Endothelial cell (in vitro differentiated cells): ENCODE measurements around the gene SOX6. TPM values are rescaled to one million over a fixed set of nuclear protein-coding genes. Genes with fewer than 3 reads are reported as not detected.

Experiments
- DNase-seq: peaks from one replicate; pipeline ENCODE4 v3.0.0; 2021; ENCODE audit warnings: low spot score
- H3K27ac Mint-ChIP-seq: one replicate; pipeline ENCODE4 v1.8.0; 2021; ENCODE audit warnings: mixed read lengths, inconsistent platforms; ENCODE audit not compliant: unreplicated experiment
- H3K27me3 Mint-ChIP-seq: one replicate; pipeline ENCODE4 v1.8.0; 2021; ENCODE audit warnings: mild to moderate bottlenecking, moderate library complexity, mixed read lengths, inconsistent platforms; ENCODE audit not compliant: unreplicated experiment
- H3K36me3 Mint-ChIP-seq: one replicate; pipeline ENCODE4 v1.8.0; 2021; ENCODE audit warnings: mild to moderate bottlenecking, low read depth, mixed read lengths, inconsistent platforms; ENCODE audit not compliant: unreplicated experiment
- H3K4me1 Mint-ChIP-seq: one replicate; pipeline ENCODE4 v1.8.0; 2021; ENCODE audit warnings: mild to moderate bottlenecking, mixed read lengths, inconsistent platforms; ENCODE audit not compliant: unreplicated experiment
- H3K4me3 Mint-ChIP-seq: one replicate; pipeline ENCODE4 v1.8.0; 2021; ENCODE audit warnings: mild to moderate bottlenecking, mixed read lengths, inconsistent platforms; ENCODE audit not compliant: unreplicated experiment
- H3K9me3 Mint-ChIP-seq: one replicate; pipeline ENCODE4 v1.8.0; 2021; ENCODE audit warnings: mixed read lengths, inconsistent platforms; ENCODE audit not compliant: unreplicated experiment
- total RNA-seq: library from RNA; stranded (reverse); fragmentation: NEBNext Ultra II Directional; extraction: Animal tissue kit (Norgen Biotek cat#: 25700); gene quantifications from one replicate; pipeline ENCODE4 v1.2.1, GENCODE V29; 2021; ENCODE audit not compliant: unreplicated experiment
- TF ChIP-seq, protein P1 (sequence below): fragments of 200-600 bp; sonication (generic); IDR thresholded peaks from one replicate; pipeline ENCODE4 v1.5.0; 2021; ENCODE audit warnings: antibody characterized with exemption; ENCODE audit not compliant: unreplicated experiment

The SOX6 gene
- total RNA-seq, 1 donor from 2014 or later, result 21.0 TPM

DNA sequence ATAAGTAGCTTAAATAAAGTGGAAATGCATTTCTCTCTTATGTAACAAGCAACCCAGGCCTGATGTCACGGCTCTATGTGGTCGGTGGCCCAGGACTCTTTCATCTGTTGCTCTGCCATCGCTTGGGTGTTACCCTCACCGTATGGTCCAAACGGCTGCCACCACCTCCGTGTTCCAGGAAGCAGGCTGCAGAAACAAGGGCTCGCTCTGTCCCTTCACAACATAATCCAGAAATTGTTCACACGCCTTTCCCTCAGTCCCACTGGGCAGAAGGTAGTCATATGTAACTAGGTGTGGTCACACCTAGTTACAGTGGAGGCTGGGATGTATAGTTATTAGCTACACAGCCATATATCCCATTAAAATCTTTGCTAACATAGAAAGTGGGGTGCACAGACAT, 421.0 kb downstream of the SOX6 start:
- TF ChIP-seq, protein P1, sequence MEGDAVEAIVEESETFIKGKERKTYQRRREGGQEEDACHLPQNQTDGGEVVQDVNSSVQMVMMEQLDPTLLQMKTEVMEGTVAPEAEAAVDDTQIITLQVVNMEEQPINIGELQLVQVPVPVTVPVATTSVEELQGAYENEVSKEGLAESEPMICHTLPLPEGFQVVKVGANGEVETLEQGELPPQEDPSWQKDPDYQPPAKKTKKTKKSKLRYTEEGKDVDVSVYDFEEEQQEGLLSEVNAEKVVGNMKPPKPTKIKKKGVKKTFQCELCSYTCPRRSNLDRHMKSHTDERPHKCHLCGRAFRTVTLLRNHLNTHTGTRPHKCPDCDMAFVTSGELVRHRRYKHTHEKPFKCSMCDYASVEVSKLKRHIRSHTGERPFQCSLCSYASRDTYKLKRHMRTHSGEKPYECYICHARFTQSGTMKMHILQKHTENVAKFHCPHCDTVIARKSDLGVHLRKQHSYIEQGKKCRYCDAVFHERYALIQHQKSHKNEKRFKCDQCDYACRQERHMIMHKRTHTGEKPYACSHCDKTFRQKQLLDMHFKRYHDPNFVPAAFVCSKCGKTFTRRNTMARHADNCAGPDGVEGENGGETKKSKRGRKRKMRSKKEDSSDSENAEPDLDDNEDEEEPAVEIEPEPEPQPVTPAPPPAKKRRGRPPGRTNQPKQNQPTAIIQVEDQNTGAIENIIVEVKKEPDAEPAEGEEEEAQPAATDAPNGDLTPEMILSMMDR, result no peak
- DNase-seq, result no peak

DNA sequence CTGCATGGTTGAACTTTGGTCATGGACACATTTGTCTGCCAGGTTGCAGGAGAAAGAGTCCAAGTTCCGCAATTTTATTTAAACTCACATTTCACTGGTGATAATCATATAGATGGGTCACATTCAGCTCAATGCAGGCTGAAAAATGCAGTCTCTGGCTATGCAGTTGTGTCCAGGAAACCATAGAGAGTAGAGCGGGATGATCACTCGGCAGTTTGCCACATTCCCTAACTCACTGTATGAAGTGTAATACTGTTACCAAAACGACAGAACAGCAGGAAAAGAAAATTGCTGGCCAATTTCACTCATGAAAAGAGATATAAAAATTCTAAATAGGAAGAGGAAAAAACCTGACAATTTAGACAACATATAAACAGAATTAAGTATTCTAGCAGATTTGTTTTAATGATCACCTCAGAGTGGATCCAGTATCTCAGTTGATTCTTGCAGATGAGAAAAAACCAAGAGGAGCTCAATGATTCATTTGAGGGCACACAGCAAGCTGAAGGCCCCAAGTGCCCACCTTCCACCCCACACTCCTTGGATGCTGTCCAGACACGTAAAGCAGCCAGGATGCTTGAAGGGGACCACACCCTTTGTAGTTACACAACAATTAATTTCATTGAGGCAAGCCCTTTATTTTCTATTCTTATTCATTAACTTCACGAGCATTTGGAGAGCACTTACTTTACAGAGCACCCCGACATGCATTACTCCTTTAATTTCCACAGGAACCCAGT, 422.3 kb downstream of the SOX6 start:
- peaks cover 2% of the 10 kb centered on the region for H3K27me3 Mint-ChIP-seq
- H3K36me3 Mint-ChIP-seq, result no peaks in the 10 kb centered on the region
- no peak for DNase-seq
- no peak overlapping the region for H3K27ac Mint-ChIP-seq
- no peaks in the 10 kb centered on the region for H3K9me3 Mint-ChIP-seq
- H3K4me1 Mint-ChIP-seq, result no peaks in the 10 kb centered on the region
- H3K4me3 Mint-ChIP-seq, result no peak overlapping the region
- TF ChIP-seq, protein P1, result no peak

More for the DNA sequence above, 421.0 kb downstream of the SOX6 start:
- H3K4me1 Mint-ChIP-seq, result no peaks in the 10 kb centered on the region
- H3K4me3 Mint-ChIP-seq, result no peak overlapping the region
- H3K27ac Mint-ChIP-seq, result no peak overlapping the region
- no peaks in the 10 kb centered on the region for H3K36me3 Mint-ChIP-seq
- peaks cover 2% of the 10 kb centered on the region for H3K27me3 Mint-ChIP-seq
- H3K9me3 Mint-ChIP-seq, result no peaks in the 10 kb centered on the region

DNA sequence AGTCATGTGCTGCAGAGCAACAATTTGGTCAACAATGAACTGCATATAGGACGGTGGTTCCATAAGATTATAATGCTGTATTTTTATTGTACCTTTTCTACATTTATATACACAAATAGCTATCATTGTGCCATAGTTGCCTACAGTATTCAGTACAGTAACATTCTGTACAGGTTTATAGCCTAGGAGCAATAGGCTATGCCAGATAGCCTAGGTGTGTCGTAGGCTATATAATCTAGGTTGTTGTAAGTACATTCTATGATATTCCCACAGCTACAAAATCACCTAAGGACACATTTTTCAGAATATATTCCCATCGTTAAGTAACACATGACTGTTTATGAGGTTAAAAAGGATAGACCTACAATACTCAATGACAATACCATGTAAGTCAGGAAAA, 423.9 kb downstream of the SOX6 start:
- TF ChIP-seq, protein P1, result no peak
- no peak overlapping the region for H3K27ac Mint-ChIP-seq
- peaks cover 4% of the 10 kb centered on the region for H3K4me1 Mint-ChIP-seq
- H3K9me3 Mint-ChIP-seq, result no peaks in the 10 kb centered on the region
- H3K36me3 Mint-ChIP-seq, result no peaks in the 10 kb centered on the region
- no peak overlapping the region for H3K4me3 Mint-ChIP-seq
- no peak for DNase-seq
- H3K27me3 Mint-ChIP-seq, result peaks cover 2% of the 10 kb centered on the region

DNA sequence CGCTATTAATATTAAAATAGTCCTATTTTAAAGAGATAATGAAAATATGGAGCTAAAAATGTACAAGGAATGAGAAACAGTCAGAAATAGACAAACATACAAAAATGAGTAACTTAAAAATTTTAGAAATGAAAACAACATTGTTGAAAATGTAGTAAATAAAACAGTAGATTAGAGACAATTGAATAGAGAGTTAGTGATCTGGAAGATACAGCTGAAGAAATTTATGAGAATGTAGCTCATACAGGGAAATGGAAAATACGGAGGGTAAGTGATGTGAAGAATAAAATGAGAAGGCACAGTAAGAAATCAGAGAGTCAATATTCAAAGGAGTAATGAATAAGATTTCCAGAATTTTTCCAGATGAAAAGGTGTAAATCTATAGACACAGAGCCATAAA, 424.8 kb downstream of the SOX6 start:
- Mint-ChIP-seq H3K27ac (no peak overlapping the region), H3K4me1 (peaks cover 4% of the 10 kb centered on the region), H3K4me3 (no peak overlapping the region), H3K9me3 (no peaks in the 10 kb centered on the region), H3K27me3 (peaks cover 2% of the 10 kb centered on the region), H3K36me3 (no peaks in the 10 kb centered on the region)
- no peak for DNase-seq
- TF ChIP-seq, protein P1, result no peak

DNA sequence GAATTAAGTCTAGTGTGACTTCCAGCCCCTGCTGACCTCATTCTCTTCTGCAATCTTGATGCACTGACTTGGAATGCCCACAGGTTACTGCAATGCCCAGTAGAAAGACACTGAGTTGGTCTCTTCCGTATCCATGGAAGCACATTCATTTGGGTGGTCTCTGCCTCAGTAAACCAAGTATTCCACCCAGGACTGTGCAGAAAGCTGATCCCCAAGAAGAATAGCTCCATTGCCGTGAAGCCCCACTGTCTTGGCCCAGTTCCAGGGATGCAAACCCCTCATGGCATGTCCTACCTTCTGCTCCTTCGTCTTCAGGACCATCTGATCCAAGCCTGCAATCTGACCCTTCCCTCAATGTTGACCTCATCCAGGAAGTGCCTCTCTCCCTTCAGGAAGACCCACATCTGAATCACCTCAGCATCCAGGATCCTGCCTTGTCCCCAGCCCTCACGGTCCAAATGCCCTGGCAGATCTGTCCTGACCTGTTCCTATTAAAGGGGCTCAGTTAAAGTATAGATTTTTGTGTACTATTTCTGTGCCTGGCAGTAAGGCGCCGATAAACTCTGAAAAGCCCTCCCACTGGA, 425.8 kb downstream of the SOX6 start:
- no peak for DNase-seq
- Mint-ChIP-seq H3K4me1 (peaks cover 4% of the 10 kb centered on the region), H3K9me3 (no peaks in the 10 kb centered on the region), H3K36me3 (no peaks in the 10 kb centered on the region), H3K27ac (no peak overlapping the region), H3K27me3 (peaks cover 2% of the 10 kb centered on the region), H3K4me3 (no peak overlapping the region)
- TF ChIP-seq, protein P1, result no peak
